Measurements from ENCODE around the gene LGALS7B.
"Not testable (repeated sequence)": the region's sequence is repeated elsewhere in the genome, so short reads cannot be mapped to it uniquely, and the experiment has no call there.

The LGALS7B gene

GRCh38 chr19:38788478-38789243 lies at the start of gene LGALS7B:
TSS of gene LGALS7B (plus strand) at chr19:38789200. CDS start at chr19:38789227, 27 bp downstream.
- DNase-seq (ENCODE audit: low spot score): no peak

GRCh38 chr19:38739440-38740256 lies 49.4 kb upstream of the LGALS7B start:
- DNase-seq (ENCODE audit: low spot score): no peak

GRCh38 chr19:38740257-38740592 lies 48.8 kb upstream of the LGALS7B start:
- DNase-seq (ENCODE audit: low spot score): no peak

- DNase-seq (ENCODE audit: low spot score): no peak
Measured at GRCh38 chr19:38740932-38741331, 48.1 kb upstream of the LGALS7B start.

GRCh38 chr19:38741670-38742069 lies 47.3 kb upstream of the LGALS7B start:
- DNase-seq (ENCODE audit: low spot score): no peak

GRCh38 chr19:38742296-38742695 lies 46.7 kb upstream of the LGALS7B start:
- no peak for DNase-seq (ENCODE audit: low spot score)

GRCh38 chr19:38742906-38743305 lies 46.1 kb upstream of the LGALS7B start:
- no peak for DNase-seq (ENCODE audit: low spot score)

GRCh38 chr19:38743394-38744297 lies 45.4 kb upstream of the LGALS7B start:
- DNase-seq (ENCODE audit: low spot score): no peak

GRCh38 chr19:38744298-38744681 lies 44.7 kb upstream of the LGALS7B start, which contains the start of gene CAPN12:
TSS of gene CAPN12 (minus strand) at chr19:38744474. CDS start at chr19:38744165, 309 bp downstream.
- DNase-seq (ENCODE audit: low spot score): no peak

GRCh38 chr19:38744874-38745273 lies 44.1 kb upstream of the LGALS7B start:
- DNase-seq (ENCODE audit: low spot score): no peak

- no peak for DNase-seq (ENCODE audit: low spot score)
Measured at GRCh38 chr19:38745316-38745715, 43.7 kb upstream of the LGALS7B start.

- DNase-seq (ENCODE audit: low spot score): not testable (repeated sequence)
Measured at GRCh38 chr19:38753783-38754182, 35.2 kb upstream of the LGALS7B start.

GRCh38 chr19:38754196-38754595 lies 34.8 kb upstream of the LGALS7B start:
- DNase-seq (ENCODE audit: low spot score): not testable (repeated sequence)

- no peak for DNase-seq (ENCODE audit: low spot score)
Measured at GRCh38 chr19:38759590-38760003, 29.4 kb upstream of the LGALS7B start.

GRCh38 chr19:38760805-38761517 lies 28.0 kb upstream of the LGALS7B start:
- not testable (repeated sequence) for DNase-seq (ENCODE audit: low spot score)

GRCh38 chr19:38761884-38762389 lies 27.1 kb upstream of the LGALS7B start:
- not testable (repeated sequence) for DNase-seq (ENCODE audit: low spot score)

GRCh38 chr19:38763795-38764220 lies 25.2 kb upstream of the LGALS7B start:
- DNase-seq (ENCODE audit: low spot score): no peak

- DNase-seq (ENCODE audit: low spot score): no peak
Measured at GRCh38 chr19:38765214-38765613, 23.8 kb upstream of the LGALS7B start.

- no peak for DNase-seq (ENCODE audit: low spot score)
Measured at GRCh38 chr19:38766276-38767047, 22.5 kb upstream of the LGALS7B start.

- peak; percentile 92 for DNase-seq (ENCODE audit: low spot score)
Measured at GRCh38 chr19:38769635-38770211, 19.3 kb upstream of the LGALS7B start.
